GM21367 (cell line): Measurements from ENCODE around the gene APBA1.

Source experiments
- ATAC-seq: cut with Tn5 transposase; IDR thresholded peaks from one replicate; pipeline ENCODE4 v1.9.1; 2021; ENCODE audit not compliant: unreplicated experiment

Gene APBA1

DNA sequence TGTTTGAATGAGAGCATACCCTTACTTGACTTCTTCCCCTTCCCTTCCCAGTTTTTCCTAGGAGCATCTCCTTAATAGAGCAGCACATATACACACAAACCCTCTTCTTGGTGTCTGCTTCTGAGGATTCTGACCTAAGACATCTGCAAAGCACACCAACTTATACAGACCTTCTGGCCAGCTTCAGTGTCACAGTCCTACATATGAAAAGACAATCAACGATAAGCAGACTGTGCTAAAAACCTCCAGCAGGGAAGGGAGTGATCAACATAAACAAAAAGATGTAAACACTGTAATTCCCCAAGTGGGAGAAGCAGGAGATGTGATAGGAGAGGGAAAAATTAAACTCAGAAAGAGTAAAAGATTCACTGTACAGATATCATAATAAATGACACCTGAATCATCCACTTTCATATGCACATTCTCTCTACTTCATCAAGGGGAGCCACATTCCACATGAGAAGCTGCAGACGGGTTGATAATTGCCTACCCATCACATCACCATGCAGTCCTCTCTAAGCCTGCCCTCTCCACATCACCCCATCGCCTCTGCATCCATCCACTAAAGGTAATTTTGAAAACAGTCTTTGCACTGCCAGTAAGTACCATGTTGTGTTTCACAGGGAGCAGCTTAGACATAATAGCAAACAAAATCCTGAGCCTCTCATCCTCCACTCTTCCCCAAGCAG, 13.0 kb downstream of the APBA1 start:
- no peak for ATAC-seq

- ATAC-seq = no peak
Observed at GRCh38 chr9:69657269-69657668, 14.9 kb downstream of the APBA1 start.

GRCh38 chr9:69655065-69655464, 17.1 kb downstream of the APBA1 start:
- ATAC-seq = no peak

DNA sequence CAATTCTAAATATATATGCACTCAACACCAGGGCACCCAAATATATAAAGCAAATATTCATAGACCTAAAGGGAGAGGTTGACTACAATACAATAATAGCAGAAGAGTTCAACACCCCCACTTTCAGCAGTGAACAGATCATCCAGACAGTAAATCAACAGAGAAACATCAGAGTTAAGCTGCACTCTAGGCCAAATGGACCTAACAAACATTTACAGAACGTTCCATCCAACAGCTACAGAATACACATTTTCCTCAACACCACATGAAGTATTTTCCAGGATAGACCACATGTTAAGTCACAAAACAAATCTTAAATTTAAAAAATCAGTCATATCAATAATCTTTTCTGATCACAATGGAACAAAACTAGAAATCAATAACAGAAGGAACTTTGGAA, 18.9 kb downstream of the APBA1 start:
- no peak for ATAC-seq

DNA sequence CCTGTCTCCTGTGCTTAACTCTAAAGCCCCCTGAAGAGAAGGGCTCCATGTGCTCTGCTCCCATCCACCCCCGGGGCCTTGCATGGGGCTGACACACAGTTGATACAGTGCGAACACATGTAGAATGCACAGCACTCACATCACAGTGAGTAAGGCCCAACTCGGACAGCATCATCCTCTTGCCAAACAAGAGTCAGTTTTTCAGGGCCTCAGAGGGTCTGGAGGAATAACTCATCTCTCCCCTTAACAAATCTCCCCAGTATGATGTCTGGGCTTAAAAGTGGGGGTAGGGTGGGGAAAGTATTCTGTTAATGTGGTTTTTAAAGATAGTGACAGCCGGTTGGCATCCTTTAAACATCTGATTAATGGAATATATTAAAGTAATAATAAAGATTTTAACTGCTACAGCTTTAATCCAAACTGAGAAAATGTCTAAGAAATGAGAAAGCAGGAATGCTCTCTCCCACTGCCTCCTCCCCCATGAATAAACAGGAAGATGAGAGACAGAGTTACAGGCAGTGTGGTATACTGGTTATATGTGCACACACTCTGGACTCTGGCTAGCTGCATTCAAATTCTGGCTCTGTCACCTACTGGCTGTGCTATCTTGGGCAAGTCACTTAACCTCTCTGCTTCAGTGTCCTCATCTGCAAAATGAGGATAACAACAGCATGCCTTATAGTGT, 22.5 kb downstream of the APBA1 start:
- no peak for ATAC-seq

- ATAC-seq = no peak
Observed at GRCh38 chr9:69647804-69648203, 24.4 kb downstream of the APBA1 start.

DNA sequence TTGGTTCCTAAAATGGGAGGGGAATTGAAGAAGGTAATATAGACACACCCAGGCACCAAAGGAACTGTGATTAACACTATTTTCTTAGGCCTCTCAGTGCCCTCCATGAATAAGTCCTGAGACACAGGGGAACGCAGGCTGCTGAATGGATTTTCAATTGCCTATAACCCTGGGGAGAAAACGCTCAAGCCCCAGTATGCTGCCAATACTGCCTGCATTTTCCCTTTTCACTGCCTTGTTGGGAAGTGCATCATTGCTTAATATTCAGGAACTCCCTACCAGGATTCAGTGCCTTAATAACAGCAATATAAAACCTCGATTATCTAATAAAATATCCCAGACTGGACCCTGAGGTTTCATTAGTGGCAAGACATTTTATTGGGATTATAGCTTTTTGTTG, 25.4 kb downstream of the APBA1 start:
- ATAC-seq = no peak

DNA sequence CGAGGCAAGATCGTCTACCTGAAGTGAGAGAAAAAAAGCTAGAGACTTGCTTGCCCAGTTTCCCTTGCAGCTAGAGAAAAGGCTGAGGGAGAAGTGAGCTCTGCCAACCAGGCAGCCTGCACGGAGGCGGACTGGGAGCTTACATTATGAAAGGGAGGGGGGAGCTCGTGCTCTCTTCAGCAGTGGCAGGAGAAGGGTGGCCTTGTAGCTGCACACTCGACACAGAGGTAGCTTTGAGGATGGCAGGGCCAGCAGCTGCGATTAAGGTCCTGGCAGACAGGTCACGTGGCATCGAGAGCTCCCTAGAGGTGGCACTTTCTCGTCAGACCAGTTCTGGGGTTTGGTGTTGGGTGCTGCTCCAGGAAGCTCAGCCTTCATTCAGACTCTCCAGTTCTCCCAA, 26.7 kb downstream of the APBA1 start:
- no peak for ATAC-seq

DNA sequence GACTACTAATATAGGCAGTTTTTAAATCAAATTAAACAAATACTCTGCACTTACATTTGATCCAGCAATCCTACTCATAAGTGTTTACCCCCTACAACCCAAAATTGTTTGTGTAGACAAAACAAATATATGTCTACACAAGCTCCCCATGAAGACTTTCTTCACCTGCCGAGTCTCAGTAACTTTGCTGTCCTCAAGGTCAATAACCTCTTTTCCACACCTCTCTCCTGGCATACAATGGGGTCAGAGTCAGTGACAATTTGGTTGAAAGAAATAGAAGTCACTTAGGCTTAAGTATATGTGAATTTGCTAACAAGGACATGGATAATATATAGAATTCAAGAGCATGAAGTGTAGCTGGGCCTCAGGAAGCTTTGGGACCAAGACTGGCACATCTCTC, 29.1 kb downstream of the APBA1 start:
- ATAC-seq = no peak

- no peak for ATAC-seq
Observed at GRCh38 chr9:69637817-69638200, 34.4 kb downstream of the APBA1 start.

- no peak for ATAC-seq
Observed at GRCh38 chr9:69637193-69637816, 34.9 kb downstream of the APBA1 start.

DNA sequence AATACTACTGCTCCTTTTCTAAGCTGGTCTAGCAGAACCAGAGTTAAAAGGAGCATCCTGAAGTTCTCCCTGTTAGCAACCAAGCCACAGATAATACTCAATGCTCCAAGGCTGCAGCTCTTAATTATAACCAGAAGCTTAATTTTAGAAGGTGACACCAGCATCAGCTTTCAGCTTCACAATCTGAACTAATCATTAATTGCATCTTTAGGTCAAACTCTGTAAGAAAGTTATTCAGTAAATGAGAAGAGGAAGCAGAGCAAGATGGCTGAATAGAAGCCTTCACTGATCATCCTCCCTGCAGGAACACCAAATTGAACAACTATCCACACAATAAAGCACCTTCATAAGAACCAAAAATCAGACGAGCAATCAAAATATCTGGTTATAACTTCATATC, 38.5 kb downstream of the APBA1 start:
- ATAC-seq = no peak

DNA sequence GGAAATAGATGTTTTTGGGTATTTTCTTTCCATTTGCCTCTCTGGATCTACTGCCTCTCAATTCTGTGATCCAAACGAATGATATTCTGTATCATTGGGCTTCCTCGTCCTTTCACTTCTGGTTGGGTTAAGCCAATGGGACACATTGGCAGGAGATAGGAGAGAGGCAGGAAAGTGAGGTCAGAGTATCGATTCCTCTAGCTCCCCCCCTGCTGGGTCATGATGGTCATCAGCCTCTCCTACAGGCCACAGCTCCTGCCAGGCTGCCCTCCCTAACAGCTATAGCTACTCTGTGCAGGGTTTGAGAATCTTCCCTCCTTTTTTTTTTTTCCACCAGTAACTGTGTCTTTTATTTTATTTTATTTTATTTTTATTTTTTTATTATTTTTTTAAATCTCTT, 39.4 kb downstream of the APBA1 start:
- no peak for ATAC-seq

GRCh38 chr9:69627281-69627680, 44.9 kb downstream of the APBA1 start:
- no peak for ATAC-seq

DNA sequence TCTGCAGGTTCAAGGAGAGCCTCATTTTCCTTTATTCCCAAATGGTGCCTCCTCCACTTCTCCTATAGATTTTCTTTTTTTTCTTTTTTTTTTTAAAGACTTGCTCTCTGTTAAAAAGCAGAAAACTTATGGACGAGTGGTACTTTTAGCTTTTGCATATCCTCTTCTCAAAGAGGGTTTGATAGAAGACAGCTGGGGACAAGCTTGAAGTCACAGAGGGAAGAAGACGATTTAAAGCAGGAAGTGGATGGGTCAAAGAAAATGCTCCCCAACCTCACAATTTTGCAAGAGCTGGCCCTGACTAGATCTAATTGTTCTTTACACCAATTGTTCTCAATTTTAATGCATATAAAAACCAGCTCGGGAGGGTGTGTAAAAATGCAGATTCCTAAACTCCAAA, 48.9 kb downstream of the APBA1 start:
- ATAC-seq = no peak

- ATAC-seq = no peak
Observed at GRCh38 chr9:69622676-69623075, 49.5 kb downstream of the APBA1 start.

DNA sequence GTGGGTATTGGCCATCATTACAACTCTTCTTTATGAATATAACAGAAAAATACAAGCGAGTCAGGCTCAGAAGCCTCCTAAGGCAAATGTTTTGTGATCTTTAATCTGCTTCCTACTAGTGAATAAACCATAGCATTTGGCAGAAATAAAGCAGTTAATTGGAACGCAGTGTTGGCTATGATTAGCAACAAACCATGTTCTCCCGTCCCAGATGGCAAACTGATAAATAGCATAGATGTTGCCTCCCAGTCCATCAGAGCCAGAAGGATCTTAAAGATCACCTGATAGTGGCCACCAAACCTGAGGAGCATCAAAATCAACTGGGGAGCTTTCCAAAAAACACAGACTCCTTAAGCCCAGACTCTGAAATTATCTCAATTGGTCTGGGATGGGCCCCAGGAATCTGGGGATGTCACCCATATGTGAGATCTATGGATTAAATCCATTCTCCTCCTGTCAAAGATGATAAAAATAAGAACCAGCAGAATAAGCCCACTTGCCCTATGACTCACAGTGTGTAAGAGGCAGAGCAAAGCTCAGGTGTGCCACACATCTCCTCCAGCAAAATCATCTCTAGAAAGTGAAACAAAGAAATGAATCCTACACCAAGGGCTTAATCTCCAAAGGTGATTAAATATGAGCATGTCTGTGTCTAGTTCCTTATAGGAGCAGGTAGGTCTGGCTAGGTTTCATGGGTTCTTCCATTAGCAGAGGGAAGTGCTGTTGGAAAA, 50.3 kb downstream of the APBA1 start:
- no peak for ATAC-seq

GRCh38 chr9:69620731-69621130, 51.4 kb downstream of the APBA1 start:
- ATAC-seq = no peak

DNA sequence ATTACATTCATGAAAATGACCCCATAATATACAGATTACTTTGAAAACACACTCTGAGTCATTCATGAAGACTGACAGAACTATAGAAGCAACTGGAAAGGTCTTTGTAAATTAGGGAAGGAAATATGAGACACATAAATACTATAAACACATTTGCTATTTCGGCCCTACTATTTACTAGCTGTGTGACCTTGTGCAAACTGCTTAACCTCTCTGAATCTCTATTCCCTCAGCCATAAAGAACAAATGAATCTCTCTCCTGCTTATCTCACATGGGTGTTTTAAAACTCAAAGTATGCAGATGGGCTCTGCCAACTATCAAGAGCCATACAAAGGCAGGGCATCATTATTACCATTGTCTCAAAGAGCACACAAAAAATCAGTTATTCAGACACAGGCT, 52.9 kb downstream of the APBA1 start:
- ATAC-seq = no peak

GRCh38 chr9:69617006-69617405, 55.2 kb downstream of the APBA1 start:
- ATAC-seq = no peak

DNA sequence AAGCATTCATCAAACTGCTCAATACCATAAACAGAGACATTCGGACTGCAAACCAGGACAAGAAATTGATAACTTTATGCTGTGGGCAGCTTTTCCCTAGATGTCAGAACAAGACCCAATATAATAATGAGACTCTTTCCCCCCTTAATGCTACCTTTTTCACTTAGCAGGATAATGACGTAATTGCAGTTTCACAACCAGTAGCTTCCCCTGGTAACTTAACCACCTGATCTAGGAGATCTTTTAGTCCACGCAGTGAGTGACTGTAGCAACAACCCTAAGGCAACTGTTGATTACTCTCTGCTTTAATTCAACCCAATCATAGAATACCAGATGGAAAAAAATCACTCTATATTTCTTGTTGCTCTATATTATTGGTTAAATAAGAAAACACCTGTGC, 56.3 kb downstream of the APBA1 start:
- no peak for ATAC-seq

DNA sequence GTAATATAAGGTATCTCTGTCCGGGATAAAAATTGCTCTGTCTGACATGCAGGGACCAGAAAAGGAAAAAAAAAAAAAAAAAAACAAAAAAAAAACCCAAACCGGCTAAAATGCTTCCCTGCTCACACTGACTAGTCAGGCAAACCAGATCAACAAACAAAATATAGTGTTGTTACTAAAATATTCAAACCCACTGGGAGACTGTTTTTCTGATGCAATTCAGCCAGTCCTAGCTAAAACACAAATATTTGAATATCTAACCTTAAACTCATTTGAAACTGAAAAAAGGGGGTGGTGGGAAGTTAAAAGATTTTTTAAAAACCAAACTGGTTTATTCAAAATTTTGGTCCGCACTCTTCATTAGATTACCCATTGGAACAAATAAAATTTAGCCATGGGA, 61.0 kb downstream of the APBA1 start:
- no peak for ATAC-seq
